Activated naive CD8-positive, alpha-beta T cell treated with anti-CD3 and anti-CD28 coated beads, Interleukin-2, amount 50 U/mL, for 24 hours (primary cell): ENCODE results near the gene CSNK2A3.
"Not testable (repeated sequence)": the region's sequence is repeated elsewhere in the genome, so short reads cannot be mapped to it uniquely, and the experiment has no call there.

ENCODE experiments used
- ATAC-seq: fragments of 150-1000 bp; cut with Tn5 transposase; one replicate; pipeline ENCODE4 v1.10.0; 2021
- DNase-seq: peaks from one replicate; pipeline ENCODE4 v3.0.0; 2021
- H3K27ac Mint-ChIP-seq: one replicate; pipeline ENCODE4 v1.8.0; 2021; ENCODE audit warnings: mild to moderate bottlenecking, mixed read lengths
- H3K27me3 Mint-ChIP-seq: one replicate; pipeline ENCODE4 v1.8.0; 2021; ENCODE audit warnings: mixed read lengths
- H3K36me3 Mint-ChIP-seq: one replicate; pipeline ENCODE4 v1.8.0; 2021; ENCODE audit warnings: low read depth, mixed read lengths
- H3K4me1 Mint-ChIP-seq: one replicate; pipeline ENCODE4 v1.8.0; 2021; ENCODE audit warnings: mixed read lengths
- H3K4me3 Mint-ChIP-seq: one replicate; pipeline ENCODE4 v1.8.0; 2021; ENCODE audit warnings: mild to moderate bottlenecking, moderate library complexity, mixed read lengths
- H3K9me3 Mint-ChIP-seq: one replicate; pipeline ENCODE4 v1.8.0; 2021; ENCODE audit warnings: mixed read lengths

Gene CSNK2A3

DNA sequence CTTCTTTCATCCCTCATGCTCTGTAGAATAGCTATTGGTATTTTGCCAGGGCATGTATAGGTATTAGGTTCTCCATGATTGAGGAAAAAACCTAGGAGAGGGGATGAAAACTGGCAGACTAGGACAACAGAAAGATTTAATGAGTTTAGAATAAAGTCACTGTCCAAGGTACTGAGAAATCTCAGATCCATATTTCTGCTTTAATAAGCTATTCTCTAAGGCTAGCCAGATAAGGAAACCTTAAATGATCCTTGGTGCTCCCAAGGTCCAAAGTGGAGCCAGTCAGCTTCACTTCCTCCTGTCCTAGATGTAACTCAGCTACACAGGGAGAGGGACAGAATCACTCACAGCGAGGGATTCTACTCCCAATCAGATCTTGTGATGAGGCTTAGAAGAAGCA lies 13.7 kb upstream of the CSNK2A3 start:
- no peak overlapping the region for H3K27ac Mint-ChIP-seq
- ATAC-seq (no peak), DNase-seq (no peak)
- H3K36me3 Mint-ChIP-seq, result no peaks in the 10 kb centered on the region
- peaks cover 6% of the 10 kb centered on the region for H3K27me3 Mint-ChIP-seq
- no peaks in the 10 kb centered on the region for H3K4me1 Mint-ChIP-seq
- H3K9me3 Mint-ChIP-seq, result no peaks in the 10 kb centered on the region
- H3K4me3 Mint-ChIP-seq, result no peak overlapping the region

DNA sequence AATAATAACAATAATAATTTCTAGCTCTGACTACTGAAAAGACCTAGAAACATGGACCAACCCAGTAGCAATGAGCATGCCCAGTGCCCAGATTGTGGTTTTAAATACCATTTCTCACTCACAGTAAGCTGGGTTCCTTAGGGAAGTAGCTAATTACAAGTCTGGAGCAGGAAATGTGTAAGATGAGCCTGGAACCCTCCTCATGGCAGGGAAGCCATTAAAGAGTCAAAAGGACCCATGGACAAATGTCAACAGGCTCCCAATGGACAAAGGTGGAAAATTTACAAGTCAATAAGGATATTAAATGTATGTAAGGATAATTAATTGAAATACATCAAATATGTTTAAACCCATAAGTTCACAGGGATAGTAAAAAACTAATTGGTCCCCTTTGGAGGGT lies 10.6 kb upstream of the CSNK2A3 start:
- no peak for ATAC-seq
- Mint-ChIP-seq H3K4me1 (no peaks in the 10 kb centered on the region), H3K9me3 (no peaks in the 10 kb centered on the region), H3K4me3 (no peak overlapping the region), H3K36me3 (no peaks in the 10 kb centered on the region), H3K27me3 (peaks cover 5% of the 10 kb centered on the region), H3K27ac (no peak overlapping the region)
- DNase-seq, result no peak

DNA sequence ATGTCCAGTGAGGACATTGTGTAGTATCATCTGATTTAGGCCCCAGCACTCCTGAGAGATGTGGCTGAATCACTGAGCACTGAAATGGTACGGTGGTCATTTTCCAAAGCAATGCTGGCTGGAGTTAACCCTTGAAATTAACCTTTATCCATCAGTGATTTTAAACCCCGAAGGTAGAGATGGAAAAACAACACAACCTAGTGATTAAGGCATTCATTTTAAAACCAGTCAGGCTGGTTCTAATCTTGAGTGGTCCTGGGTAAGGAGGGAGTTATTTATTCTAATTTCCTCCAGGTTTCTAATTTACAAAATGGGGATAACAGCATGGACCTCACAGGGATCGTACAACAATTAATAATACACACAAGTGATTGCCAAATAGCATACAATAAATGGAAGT lies 6.6 kb upstream of the CSNK2A3 start:
- Mint-ChIP-seq H3K4me1 (no peaks in the 10 kb centered on the region), H3K9me3 (no peaks in the 10 kb centered on the region), H3K27me3 (peaks cover 10% of the 10 kb centered on the region), H3K27ac (no peak overlapping the region), H3K36me3 (no peaks in the 10 kb centered on the region), H3K4me3 (no peak overlapping the region)
- DNase-seq, result no peak
- ATAC-seq, result no peak

DNA sequence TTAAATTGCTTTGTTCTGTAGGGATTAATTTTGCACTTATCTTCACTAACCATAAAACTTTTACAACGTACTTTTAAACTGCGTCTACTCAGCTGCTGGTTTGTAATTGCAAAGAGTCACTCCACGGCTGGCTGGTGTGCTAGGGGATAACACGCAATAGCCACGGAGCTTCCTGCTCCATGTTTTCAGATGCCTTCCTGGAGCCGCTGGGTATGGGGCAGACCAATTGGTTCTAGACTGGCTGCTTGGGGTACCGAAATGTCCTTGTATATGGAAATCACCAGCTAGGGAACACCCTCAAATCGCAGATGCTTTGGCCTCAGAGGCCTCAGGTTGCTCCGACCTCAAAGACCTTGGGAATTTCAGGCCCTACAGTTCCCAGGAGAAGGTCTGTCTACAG lies 3.8 kb upstream of the CSNK2A3 start:
- DNase-seq, result no peak
- H3K36me3 Mint-ChIP-seq, result no peaks in the 10 kb centered on the region
- no peak overlapping the region for H3K4me3 Mint-ChIP-seq
- peaks cover 6% of the 10 kb centered on the region for H3K27me3 Mint-ChIP-seq
- no peaks in the 10 kb centered on the region for H3K9me3 Mint-ChIP-seq
- no peak overlapping the region for H3K27ac Mint-ChIP-seq
- no peak for ATAC-seq
- H3K4me1 Mint-ChIP-seq, result no peaks in the 10 kb centered on the region

DNA sequence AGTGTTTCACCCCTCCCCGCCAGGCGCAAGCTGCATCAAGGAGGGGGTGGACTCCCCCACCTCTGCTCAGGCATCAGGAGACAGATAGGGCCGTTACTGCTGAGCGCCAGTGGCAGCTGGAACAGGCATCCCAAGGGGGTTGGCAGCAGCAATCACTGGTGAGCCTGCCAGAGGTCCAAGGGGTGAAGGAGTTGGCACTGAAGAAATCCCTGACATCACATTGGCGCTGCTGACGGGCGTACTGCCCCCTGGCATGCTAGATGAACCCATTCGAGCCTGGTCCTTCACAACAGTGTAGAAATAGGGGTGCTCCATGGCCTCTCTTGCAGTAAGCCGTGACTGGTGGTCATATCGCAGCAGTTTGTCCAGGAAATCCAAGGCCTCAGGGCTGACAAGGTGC lies 1.2 kb downstream of the CSNK2A3 start:
- not testable (repeated sequence) for H3K27me3 Mint-ChIP-seq, DNase-seq, H3K36me3 Mint-ChIP-seq, H3K4me1 Mint-ChIP-seq, H3K9me3 Mint-ChIP-seq, ATAC-seq, H3K4me3 Mint-ChIP-seq, H3K27ac Mint-ChIP-seq

DNA sequence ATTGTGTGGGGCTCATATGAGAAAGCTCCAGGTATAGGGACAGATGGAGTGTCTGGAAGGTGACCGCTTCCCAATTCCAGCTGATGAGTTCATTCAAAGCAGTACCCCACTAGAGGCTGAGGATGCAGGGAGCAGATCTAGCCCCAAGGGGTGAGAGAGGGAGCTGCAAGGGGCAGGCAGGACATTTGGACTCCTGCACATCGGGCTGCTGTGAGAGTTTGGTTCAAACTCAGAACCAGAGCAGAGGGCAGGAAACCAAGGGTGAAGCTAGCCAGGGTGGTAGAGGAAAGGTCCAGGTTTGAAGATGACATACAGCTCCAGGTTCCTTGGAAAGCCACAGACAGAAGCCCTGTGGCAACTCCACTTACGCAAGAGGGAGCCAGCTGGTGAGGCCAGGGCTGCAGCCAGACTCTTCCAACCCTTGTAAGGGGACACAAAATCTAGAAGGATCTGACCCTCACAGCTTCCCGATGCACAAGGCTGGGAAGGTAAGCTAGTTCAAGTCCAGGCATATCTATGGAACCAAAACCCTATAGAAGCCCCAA lies 1.9 kb downstream of the CSNK2A3 start:
- H3K36me3 Mint-ChIP-seq, result no peaks in the 10 kb centered on the region
- H3K4me3 Mint-ChIP-seq, result no peak overlapping the region
- ATAC-seq, result no peak
- no peaks in the 10 kb centered on the region for H3K9me3 Mint-ChIP-seq
- H3K27ac Mint-ChIP-seq, result no peak overlapping the region
- peaks cover 2% of the 10 kb centered on the region for H3K27me3 Mint-ChIP-seq
- no peaks in the 10 kb centered on the region for H3K4me1 Mint-ChIP-seq
- no peak for DNase-seq

DNA sequence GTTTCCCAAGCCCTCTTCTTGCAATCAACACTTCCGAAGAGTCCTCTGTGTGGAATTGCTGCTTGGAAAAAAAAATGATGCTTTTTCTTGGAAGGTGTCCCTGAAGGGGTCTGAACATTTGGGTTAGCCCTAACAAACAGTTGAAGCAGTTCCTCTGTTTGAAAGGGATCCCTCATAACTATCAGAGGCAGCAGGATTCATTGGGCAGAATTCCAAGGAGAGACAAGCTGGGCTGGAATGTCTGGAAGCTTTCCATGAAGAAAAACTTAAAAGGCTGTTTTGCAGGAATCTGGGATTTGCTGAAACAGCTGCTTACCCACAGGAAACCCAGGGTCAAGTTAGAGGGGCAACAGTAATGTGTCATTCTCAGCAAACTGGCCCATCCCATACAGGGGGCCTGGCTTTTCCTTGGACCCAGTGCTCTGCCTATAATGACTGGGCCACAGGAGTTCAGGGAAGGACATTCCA lies 3.1 kb downstream of the CSNK2A3 start:
- H3K4me1 Mint-ChIP-seq, result no peaks in the 10 kb centered on the region
- H3K36me3 Mint-ChIP-seq, result no peaks in the 10 kb centered on the region
- H3K9me3 Mint-ChIP-seq, result no peaks in the 10 kb centered on the region
- H3K27me3 Mint-ChIP-seq, result no peaks in the 10 kb centered on the region
- no peak overlapping the region for H3K4me3 Mint-ChIP-seq
- DNase-seq (no peak), ATAC-seq (no peak)
- H3K27ac Mint-ChIP-seq, result no peak overlapping the region

DNA sequence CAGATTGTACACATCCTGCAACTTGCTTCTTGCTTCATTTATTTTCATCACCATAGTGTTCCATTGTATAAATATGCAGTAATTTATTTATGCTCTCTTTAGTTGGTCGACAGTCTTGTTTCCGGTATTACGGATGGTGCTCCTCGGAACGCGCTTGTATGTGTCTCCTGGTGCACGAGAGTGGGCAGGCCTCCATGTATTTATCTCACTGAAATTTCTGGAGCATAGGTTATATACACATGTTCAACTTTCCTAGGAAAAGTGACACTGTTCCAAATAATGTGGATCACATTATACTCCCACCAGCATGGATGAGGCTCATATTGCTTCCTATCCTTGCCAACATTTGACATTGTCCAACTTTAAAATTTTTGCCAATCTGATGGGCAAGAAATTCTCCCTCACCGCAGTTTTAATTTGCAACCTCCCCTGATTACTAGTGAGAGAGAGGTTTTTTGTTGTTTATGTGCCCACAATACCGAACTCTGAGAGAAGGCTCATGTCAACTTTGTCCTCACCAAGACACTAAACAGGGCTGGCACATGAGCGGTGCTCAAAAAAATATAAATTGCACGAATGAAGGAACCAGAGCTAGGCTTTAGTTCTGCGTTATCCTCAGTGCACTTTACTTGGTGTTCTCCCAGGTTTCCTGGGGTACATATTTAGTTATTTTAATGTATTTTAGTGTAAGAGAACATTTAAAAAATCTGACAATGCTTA lies 3.8 kb downstream of the CSNK2A3 start:
- DNase-seq (no peak), ATAC-seq (no peak)
- Mint-ChIP-seq H3K4me1 (no peaks in the 10 kb centered on the region), H3K9me3 (no peaks in the 10 kb centered on the region), H3K36me3 (no peaks in the 10 kb centered on the region), H3K27me3 (no peaks in the 10 kb centered on the region), H3K27ac (no peak overlapping the region), H3K4me3 (no peak overlapping the region)

DNA sequence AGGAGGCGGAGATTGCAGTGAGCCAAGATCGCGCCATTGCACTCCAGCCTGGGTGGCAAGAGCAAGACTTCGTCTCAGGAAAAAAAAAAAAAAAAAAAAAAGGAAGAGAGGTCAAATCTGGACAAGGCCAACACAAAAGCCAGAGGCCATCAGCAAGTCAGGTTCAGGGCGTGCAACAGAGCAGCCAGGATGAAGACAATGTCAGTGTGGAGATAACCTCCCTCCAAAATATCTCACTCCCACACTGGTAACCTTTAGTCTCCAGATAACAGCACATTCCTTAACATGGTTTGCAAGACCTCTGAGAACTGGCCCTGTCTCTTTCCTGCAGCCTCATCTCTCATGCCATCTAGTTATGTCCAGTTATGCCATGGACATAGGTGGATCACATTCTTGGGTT lies 4.7 kb downstream of the CSNK2A3 start:
- H3K4me1 Mint-ChIP-seq, result peaks cover 2% of the 10 kb centered on the region
- H3K36me3 Mint-ChIP-seq, result no peaks in the 10 kb centered on the region
- H3K9me3 Mint-ChIP-seq, result no peaks in the 10 kb centered on the region
- no peak overlapping the region for H3K4me3 Mint-ChIP-seq
- no peak overlapping the region for H3K27ac Mint-ChIP-seq
- DNase-seq (no peak), ATAC-seq (no peak)
- peaks cover 2% of the 10 kb centered on the region for H3K27me3 Mint-ChIP-seq

DNA sequence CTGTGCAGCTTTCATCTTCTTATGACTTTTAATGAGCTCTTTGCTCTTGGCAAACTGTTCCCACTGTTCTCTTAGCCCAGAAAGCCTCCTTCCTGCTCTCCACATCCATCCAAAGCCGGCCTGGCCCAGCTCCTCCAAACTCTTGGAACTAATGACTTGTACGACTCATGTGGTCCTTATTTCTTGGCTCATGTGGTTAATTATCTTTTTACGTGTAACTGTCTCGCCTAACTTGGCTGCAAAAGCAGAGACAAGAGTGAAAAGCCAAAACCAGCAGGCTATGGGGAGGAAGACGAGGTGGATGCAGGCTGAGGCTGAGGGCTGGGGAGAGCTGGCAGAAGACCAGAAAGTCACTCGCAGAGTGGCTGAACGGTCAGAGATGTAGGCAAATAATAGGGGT lies 5.5 kb downstream of the CSNK2A3 start:
- peaks cover 2% of the 10 kb centered on the region for H3K4me1 Mint-ChIP-seq
- H3K27me3 Mint-ChIP-seq, result peaks cover 2% of the 10 kb centered on the region
- ATAC-seq, result no peak
- DNase-seq, result no peak
- H3K27ac Mint-ChIP-seq, result no peak overlapping the region
- H3K4me3 Mint-ChIP-seq, result no peak overlapping the region
- H3K36me3 Mint-ChIP-seq, result no peaks in the 10 kb centered on the region
- H3K9me3 Mint-ChIP-seq, result no peaks in the 10 kb centered on the region

DNA sequence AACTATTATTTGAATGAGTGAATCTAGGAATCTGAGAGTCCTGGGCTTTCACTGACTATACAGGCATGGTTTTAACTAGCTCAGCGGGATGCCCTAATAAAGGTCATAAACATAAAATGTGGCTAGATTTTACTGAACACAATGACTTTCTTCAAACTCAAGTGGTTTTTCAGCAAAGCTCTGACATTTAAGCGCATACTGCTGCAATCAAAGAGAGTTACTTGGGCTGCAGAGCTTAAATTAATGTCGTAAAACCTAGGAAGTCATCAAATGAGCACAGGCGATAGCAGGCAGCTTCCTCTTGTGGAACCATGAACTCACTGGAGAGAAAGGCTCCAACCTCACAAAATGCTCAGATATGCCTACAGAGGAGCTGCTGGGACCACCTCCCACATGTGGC lies 6.7 kb downstream of the CSNK2A3 start:
- no peak for DNase-seq
- no peak overlapping the region for H3K27ac Mint-ChIP-seq
- no peaks in the 10 kb centered on the region for H3K9me3 Mint-ChIP-seq
- H3K36me3 Mint-ChIP-seq, result no peaks in the 10 kb centered on the region
- no peak for ATAC-seq
- H3K4me3 Mint-ChIP-seq, result no peak overlapping the region
- peaks cover 2% of the 10 kb centered on the region for H3K27me3 Mint-ChIP-seq
- peaks cover 2% of the 10 kb centered on the region for H3K4me1 Mint-ChIP-seq

DNA sequence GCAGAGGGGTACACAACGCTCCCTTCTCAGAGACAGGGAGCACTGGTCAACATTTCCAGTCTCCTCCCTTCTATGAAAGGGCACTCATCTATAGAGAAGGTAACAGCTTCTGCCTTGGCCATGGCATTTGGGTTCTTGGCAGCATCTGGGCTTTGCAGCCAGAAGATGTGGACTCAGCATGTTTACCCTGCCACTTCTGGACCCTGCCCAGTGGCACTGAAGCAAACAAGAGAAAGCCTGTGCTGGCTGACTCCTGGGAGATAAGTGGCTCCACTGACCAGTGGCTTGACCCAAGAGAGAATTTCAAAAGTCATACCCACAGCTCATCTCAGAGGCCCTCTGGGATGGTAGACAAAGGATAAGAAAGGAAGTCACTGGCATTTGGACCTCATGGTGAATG lies 8.0 kb downstream of the CSNK2A3 start:
- ATAC-seq, result no peak

DNA sequence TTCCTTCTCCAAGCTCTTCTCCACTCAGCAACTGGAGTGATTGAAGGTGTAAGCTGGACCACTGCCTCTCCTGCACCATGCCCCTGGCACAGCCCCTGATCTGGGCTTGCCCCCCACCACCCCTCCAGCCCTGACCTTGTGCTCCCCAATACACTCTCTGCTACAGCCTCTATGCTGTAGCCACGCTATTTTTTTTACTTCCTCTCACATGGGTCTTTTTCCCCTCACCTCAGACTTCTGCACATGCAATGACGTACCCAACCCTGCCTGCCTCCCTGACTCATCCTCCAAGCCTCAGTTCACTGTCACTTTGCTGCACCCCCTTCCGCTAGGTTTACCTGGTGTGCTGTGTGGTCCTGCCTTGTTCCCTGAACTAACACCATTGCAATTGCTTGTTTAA lies 9.0 kb downstream of the CSNK2A3 start:
- no peak overlapping the region for H3K4me3 Mint-ChIP-seq
- H3K9me3 Mint-ChIP-seq, result no peaks in the 10 kb centered on the region
- H3K27me3 Mint-ChIP-seq, result peaks cover 5% of the 10 kb centered on the region
- H3K27ac Mint-ChIP-seq, result no peak overlapping the region
- no peak for DNase-seq
- no peaks in the 10 kb centered on the region for H3K36me3 Mint-ChIP-seq
- peak; percentile 35 for ATAC-seq
- peaks cover 2% of the 10 kb centered on the region for H3K4me1 Mint-ChIP-seq

More for the DNA sequence above, 8.0 kb downstream of the CSNK2A3 start:
- Mint-ChIP-seq H3K27me3 (peaks cover 2% of the 10 kb centered on the region), H3K4me3 (no peak overlapping the region), H3K9me3 (no peaks in the 10 kb centered on the region), H3K36me3 (no peaks in the 10 kb centered on the region), H3K4me1 (peaks cover 2% of the 10 kb centered on the region), H3K27ac (no peak overlapping the region)
- no peak for DNase-seq

DNA sequence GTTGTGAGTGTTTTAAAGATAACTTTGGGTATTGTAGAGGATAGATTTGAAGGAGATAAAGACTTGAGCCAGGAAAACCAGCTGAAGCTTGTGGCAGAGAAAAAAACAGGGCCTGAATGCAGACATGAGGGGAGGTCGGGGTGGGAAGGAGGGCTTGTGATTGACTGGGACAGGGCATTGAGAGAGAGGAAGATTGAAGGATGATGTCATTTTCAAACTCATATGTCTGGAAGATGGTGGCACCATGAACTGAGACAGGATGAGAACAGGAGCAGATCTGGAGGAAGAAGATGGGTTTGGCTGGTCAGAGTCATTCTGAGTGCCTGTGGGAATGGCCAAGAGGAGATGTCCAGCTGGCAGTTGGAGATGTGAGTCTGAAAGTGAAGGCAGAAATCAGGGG lies 14.7 kb downstream of the CSNK2A3 start:
- Mint-ChIP-seq H3K36me3 (no peaks in the 10 kb centered on the region), H3K4me1 (no peaks in the 10 kb centered on the region), H3K9me3 (no peaks in the 10 kb centered on the region), H3K27me3 (peaks cover 8% of the 10 kb centered on the region), H3K27ac (no peak overlapping the region), H3K4me3 (no peak overlapping the region)
- no peak for DNase-seq
- ATAC-seq, result no peak

DNA sequence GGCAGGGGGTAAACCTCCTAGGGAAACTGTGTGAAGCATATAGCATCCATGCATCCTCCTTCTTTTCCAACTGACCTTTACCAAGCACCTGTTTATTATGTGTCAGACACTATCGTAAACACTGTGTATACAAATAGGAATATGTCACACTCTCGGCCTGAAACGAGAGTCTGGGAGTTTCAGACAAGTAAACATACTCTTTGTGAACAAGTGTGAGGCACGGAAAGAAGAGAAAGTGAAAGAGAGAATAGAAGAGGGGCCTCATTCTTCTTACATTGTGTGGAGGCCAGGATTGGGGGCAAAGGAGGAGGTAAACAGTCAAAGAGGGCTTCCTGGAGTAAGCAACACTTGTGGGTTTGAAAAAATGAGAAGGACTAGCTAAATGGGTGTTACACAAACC lies 16.4 kb downstream of the CSNK2A3 start:
- H3K4me3 Mint-ChIP-seq, result no peak overlapping the region
- no peaks in the 10 kb centered on the region for H3K9me3 Mint-ChIP-seq
- no peak for ATAC-seq
- DNase-seq, result no peak
- H3K27ac Mint-ChIP-seq, result no peak overlapping the region
- no peaks in the 10 kb centered on the region for H3K36me3 Mint-ChIP-seq
- H3K4me1 Mint-ChIP-seq, result no peaks in the 10 kb centered on the region
- H3K27me3 Mint-ChIP-seq, result peaks cover 8% of the 10 kb centered on the region

DNA sequence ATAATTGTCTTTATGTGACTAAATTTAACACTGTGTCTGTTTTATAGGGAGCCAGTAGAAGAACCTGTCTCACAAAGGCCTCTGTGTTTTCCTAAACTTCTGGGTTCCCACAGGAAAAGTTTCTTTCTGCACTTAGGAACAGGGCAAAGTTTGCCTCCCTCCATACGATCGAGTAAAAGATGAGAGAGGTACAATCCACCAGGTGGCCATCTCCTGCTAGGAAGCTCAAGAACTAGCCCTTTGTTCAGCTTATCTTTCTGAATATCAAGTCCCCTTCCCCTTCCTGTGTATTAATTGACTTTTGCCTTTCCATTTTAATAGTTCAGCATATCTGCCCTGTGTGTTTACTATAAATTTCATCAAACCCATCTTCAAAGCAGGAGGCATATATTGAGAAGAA lies 18.0 kb downstream of the CSNK2A3 start:
- DNase-seq, result no peak
- H3K9me3 Mint-ChIP-seq, result no peaks in the 10 kb centered on the region
- no peak overlapping the region for H3K4me3 Mint-ChIP-seq
- no peaks in the 10 kb centered on the region for H3K36me3 Mint-ChIP-seq
- H3K4me1 Mint-ChIP-seq, result no peaks in the 10 kb centered on the region
- no peak for ATAC-seq
- H3K27ac Mint-ChIP-seq, result no peak overlapping the region
- peaks cover 8% of the 10 kb centered on the region for H3K27me3 Mint-ChIP-seq
